HL-60 (cell line): ENCODE data around the gene TBC1D22B.

Experiments
- CTCF ChIP-seq: IDR thresholded peaks from one replicate; pipeline ENCODE4 v1.5.1; 2011; ENCODE audit warnings: low read length, control low read depth, inconsistent platforms; ENCODE audit not compliant: insufficient read depth
- GABPA ChIP-seq: IDR thresholded peaks from 2 replicates; pipeline ENCODE4 v1.6.1; 2012; ENCODE audit warnings: low read depth
- POLR2AphosphoS5 ChIP-seq: IDR thresholded peaks from 2 replicates; pipeline ENCODE4 v1.6.1; 2012; ENCODE audit warnings: low read depth
- REST ChIP-seq: IDR thresholded peaks from 2 replicates; pipeline ENCODE4 v1.6.1; 2012; ENCODE audit warnings: low read depth; ENCODE audit not compliant: insufficient replicate concordance

GRCh38 chr6:37298958-37299357 lies 41.4 kb downstream of the TBC1D22B start:
- no peak for TF ChIP-seq CTCF
- TF ChIP-seq POLR2AphosphoS5: no peak
- no peak for TF ChIP-seq REST
- TF ChIP-seq GABPA: no peak
